ENCODE measurements around the gene DUOX1.

The DUOX1 gene

DNA sequence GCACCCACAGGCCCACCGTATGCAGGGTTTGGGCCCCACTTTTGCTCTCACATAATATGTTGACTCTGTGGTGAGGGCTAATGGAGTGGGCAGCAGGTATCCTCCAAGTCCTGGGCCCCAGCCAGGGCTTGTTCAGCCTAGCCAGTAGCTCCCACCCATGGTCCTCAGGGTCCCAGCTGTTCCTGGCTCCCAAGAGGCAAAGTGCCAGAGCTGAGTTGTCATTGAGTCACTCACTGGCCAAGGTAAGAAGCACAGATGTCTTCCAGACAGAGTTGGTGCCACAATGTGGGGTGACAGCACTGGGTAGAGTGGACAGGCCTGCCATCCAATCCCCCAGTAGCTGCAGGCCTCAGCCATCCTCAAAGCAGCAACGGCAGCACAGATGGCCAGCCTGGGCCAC, 53.7 kb downstream of the DUOX1 start:
- no peak for DNase-seq (ENCODE audit: low read depth)
- H3K4me3 ChIP-seq (ENCODE audit: low read length) = no peak overlapping the region
- TF ChIP-seq CTCF (IDR thresholded peaks at IDR 0.05; ENCODE audit: insufficient read depth, low read depth, low read length, missing control alignments) = no peak

GRCh38 chr15:45184562-45185041, 54.8 kb downstream of the DUOX1 start:
- no peak for TF ChIP-seq CTCF (IDR thresholded peaks at IDR 0.05; ENCODE audit: insufficient read depth, low read depth, low read length, missing control alignments)
- DNase-seq (ENCODE audit: low read depth) = no peak
- no peak overlapping the region for H3K4me3 ChIP-seq (ENCODE audit: low read length)

- H3K4me3 ChIP-seq (ENCODE audit: low read length) = no peak overlapping the region
Observed at GRCh38 chr15:45185069-45185779, 55.4 kb downstream of the DUOX1 start.

DNA sequence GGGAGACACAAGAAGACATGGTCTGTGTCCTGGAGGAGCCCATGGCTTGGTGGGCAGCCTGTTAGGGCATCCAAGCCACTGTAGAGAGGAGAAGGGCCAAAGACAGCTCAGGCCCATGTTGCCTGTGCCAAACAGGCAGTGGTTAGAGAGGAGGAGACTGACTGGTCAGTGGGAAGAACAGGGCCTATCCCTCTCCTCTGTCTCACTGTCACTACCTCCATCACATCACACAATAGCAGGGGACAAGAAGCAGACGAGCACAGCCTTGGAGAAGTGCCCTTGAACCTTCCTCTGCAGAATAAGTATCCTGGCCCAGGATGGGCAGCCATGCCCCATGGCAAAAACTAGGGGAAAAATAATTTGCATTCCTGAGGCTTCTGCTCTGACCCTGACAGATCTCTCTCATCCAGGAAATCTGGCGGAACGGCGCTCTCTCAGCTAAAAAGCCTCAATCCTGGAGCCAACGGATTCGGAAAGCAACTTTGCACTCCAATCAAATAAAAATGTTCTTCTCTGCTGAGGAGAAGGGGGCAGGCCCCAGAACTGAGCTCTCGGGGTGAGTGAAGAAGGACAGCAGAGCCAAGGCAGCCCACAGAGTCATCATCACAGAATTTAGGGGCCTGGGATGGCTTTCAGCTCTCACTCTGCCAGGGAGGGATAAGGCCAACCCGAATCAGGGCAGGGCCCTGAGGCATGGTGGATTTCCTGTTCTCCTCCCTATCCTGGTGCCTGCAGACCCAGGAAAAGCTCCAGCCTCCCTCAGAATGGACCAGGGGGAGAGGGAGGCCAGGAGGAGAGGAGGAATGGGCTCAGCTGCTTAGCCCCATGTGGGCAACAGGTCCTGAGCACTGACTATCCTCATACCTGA, 56.3 kb downstream of the DUOX1 start:
- no peak for TF ChIP-seq CTCF (IDR thresholded peaks at IDR 0.05; ENCODE audit: insufficient read depth, low read depth, low read length, missing control alignments)
- DNase-seq (ENCODE audit: low read depth) = no peak
- H3K4me3 ChIP-seq (ENCODE audit: low read length) = peak overlapping the region; percentile 62

More at GRCh38 chr15:45185069-45185779, 55.4 kb downstream of the DUOX1 start:
- no peak for TF ChIP-seq CTCF (IDR thresholded peaks at IDR 0.05; ENCODE audit: insufficient read depth, low read depth, low read length, missing control alignments)
- no peak for DNase-seq (ENCODE audit: low read depth)

DNA sequence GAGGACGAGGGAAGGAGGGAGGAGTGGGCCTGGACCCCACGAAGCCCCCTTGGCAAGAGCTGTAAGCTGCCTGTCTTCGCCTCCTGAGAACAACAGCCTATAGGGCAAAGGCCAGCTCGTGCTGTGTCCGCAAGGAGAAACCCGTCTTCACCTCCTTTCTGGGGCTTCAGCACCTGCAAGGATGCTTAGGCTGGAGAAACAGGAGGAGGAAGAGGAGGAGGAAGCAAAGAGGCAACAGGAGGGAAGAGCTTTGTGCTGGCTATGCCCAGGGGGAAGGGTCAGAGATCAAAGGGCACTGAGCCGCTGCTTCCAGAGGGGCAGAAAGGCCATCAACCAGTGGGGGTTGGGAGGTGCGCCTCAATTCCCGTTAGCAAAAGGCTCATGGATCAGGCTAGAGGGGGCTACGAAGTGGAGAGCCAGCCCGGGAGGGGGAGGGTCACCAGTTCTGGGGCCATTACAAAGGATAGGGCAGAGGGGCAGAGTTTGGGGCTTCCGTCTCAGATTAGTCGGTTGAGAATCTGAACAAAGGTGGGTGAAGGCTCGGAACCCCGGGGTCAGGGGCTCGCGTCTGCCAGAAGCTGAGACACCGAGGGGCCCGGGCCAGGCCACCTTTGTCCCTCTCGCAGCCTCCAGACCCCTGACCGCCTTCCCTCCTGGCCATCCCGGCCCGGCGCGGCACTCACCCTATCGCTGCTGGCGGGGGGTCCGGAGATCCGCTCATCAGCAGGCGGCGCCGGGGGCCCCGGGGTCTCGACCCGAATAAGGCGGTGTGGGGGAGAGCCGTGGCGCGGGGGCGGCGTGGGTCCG, 57.2 kb downstream of the DUOX1 start:
- no peak for DNase-seq (ENCODE audit: low read depth)
- H3K4me3 ChIP-seq (ENCODE audit: low read length) = peak overlapping the region; percentile 62
- no peak for TF ChIP-seq CTCF (IDR thresholded peaks at IDR 0.05; ENCODE audit: insufficient read depth, low read depth, low read length, missing control alignments)

- H3K4me3 ChIP-seq (ENCODE audit: low read length) = peak overlapping the region; percentile 62
- no peak for DNase-seq (ENCODE audit: low read depth)
- TF ChIP-seq CTCF (IDR thresholded peaks at IDR 0.05; ENCODE audit: insufficient read depth, low read depth, low read length, missing control alignments) = no peak
Observed at GRCh38 chr15:45187578-45187893, 57.7 kb downstream of the DUOX1 start.

All from epithelial cell of esophagus (primary cell).